DND-41 (cell line): ENCODE results near the gene NEDD4L.

Experiments
- EZH2 ChIP-seq: IDR thresholded peaks from 3 replicates; pipeline ENCODE4 v1.6.1; 2012; ENCODE audit warnings: borderline replicate concordance, low read depth, mild to moderate bottlenecking, moderate library complexity, low read length, inconsistent platforms; ENCODE audit not compliant: severe bottlenecking
- TF ChIP-seq, protein P1 (sequence below): IDR thresholded peaks from 2 replicates; pipeline ENCODE4 v1.5.1; 2012; ENCODE audit warnings: borderline replicate concordance, low read length, moderate library complexity, mild to moderate bottlenecking; ENCODE audit not compliant: poor library complexity, severe bottlenecking; ENCODE audit errors: extremely low read depth

DNA sequence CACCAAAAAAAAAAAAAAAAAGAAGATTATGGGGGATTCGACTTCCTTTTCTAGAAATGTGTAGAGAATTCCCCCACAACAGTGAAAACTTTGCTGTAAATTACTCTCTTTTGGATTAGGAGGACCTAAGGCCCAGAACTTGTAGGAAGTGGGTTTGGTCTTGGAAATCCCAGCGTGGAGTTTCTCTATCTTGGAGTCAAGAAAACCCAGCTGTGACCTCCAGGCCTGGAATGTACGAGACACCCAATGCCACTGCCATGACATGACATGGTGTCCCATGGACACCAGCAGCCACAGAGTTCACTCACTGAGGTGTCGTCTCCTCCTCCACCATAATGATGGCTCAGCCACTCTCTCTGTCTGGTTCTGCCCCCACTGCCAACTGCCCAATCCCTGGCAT, 382.6 kb downstream of the NEDD4L start:
- TF ChIP-seq, protein P1, sequence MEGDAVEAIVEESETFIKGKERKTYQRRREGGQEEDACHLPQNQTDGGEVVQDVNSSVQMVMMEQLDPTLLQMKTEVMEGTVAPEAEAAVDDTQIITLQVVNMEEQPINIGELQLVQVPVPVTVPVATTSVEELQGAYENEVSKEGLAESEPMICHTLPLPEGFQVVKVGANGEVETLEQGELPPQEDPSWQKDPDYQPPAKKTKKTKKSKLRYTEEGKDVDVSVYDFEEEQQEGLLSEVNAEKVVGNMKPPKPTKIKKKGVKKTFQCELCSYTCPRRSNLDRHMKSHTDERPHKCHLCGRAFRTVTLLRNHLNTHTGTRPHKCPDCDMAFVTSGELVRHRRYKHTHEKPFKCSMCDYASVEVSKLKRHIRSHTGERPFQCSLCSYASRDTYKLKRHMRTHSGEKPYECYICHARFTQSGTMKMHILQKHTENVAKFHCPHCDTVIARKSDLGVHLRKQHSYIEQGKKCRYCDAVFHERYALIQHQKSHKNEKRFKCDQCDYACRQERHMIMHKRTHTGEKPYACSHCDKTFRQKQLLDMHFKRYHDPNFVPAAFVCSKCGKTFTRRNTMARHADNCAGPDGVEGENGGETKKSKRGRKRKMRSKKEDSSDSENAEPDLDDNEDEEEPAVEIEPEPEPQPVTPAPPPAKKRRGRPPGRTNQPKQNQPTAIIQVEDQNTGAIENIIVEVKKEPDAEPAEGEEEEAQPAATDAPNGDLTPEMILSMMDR: no peak
- TF ChIP-seq EZH2: no peak
